Panc1 (cell line): ENCODE results near the gene ZNF419.

ENCODE experiments used
- CTCF ChIP-seq: fragments of 450-650 bp; IDR thresholded peaks from 2 replicates; pipeline ENCODE4 v1.5.1; 2017; ENCODE audit warnings: mild to moderate bottlenecking
- POLR2AphosphoS5 ChIP-seq: IDR thresholded peaks from 2 replicates; pipeline ENCODE4 v1.6.1; 2012; ENCODE audit warnings: mild to moderate bottlenecking, low read depth, low read length, moderate library complexity
- REST ChIP-seq, 2 experiments: IDR thresholded peaks; 2 replicates each; pipeline ENCODE4 v1.6.1; 2011 to 2012; ENCODE audit warnings: low read depth in 2 of 2, control low read depth in 1 of 2, low read length in 1 of 2, mild to moderate bottlenecking in 1 of 2, moderate library complexity in 1 of 2; ENCODE audit not compliant: insufficient read depth in 1 of 2
- SIN3A ChIP-seq: IDR thresholded peaks from 2 replicates; pipeline ENCODE4 v1.6.1; 2012; ENCODE audit warnings: low read depth, mild to moderate bottlenecking, low read length, moderate library complexity, borderline replicate concordance; ENCODE audit not compliant: insufficient read depth
- TCF7L2 ChIP-seq: IDR thresholded peaks from 2 replicates; pipeline ENCODE4 v1.6.1; 2011; ENCODE audit warnings: mild to moderate bottlenecking, low read depth, low read length, inconsistent platforms

GRCh38 chr19:57515255-57515654 lies 27.7 kb downstream of the ZNF419 start:
- TF ChIP-seq CTCF (no peak), SIN3A (no peak), POLR2AphosphoS5 (no peak), TCF7L2 (no peak), REST (IDR thresholded peaks at IDR 0.05; ENCODE audit: insufficient read depth in 1 of 2, low read depth in 2 of 2, low read length in 1 of 2) (no peak)
